ENCODE results near the gene SRMS.

The SRMS gene

DNA sequence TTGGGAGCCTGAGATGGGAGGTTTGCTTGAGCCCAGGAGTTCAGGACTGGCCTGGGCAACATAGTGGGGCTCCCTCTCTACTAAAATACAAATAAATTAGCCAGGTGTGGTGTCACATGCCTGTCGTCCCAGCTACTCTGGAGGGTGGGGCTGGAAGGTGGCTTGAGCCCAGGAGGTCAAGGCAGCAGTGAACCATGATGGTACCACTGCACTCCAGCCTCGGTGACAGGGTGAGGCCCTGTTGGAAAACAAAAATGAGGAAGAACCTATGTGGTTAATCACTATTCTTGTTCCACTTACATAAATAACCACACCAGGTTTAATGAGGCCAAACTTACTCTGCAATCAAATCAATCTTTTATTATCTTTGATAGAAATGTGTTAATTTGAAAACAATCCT is 21.6 kb downstream of the SRMS start:
- H3K27me3 ChIP-seq (replicated peaks in 2 of 5; ENCODE audit: control insufficient read depth in 4 of 5, insufficient read depth in 5 of 5, low read length in 4 of 5), result peaks cover 0 to 3% (median 0%) of the 10 kb centered on the region in 5 experiments
- H3K36me3 ChIP-seq (ENCODE audit: control insufficient read depth in 4 of 4, insufficient read depth in 4 of 4, low read length in 3 of 4), result peaks cover 2 to 16% (median 9%) of the 10 kb centered on the region in 4 experiments
- 25% methylated on average over 2 of the region's 2 CpGs for WGBS (ENCODE audit: insufficient coverage)
- ChIA-PET CTCF (interaction anchor here (1.6 kb wide), 1 partner anchor 18 kb away, joined by 3 read pairs; no protein-coding TSS in a partner anchor), POLR2A (no interaction called here)
- H3K9me3 ChIP-seq (ENCODE audit: control extremely low read depth in 1 of 5, control insufficient read depth in 4 of 5, insufficient read depth in 2 of 5, low read depth in 1 of 5, low read length in 4 of 5), result peaks cover 0 to 11% (median 6%) of the 10 kb centered on the region in 5 experiments
- DNase-seq, result peak in 2 of 3 donors; percentile 58 to 70
- H3K27ac ChIP-seq (ENCODE audit: insufficient read depth in 1 of 2, low read depth in 1 of 2, low read length in 2 of 2, poor library complexity in 1 of 2, severe bottlenecking in 2 of 2), result no peak overlapping the region
- no peak overlapping the region for H3K4me3 ChIP-seq (ENCODE audit: control insufficient read depth in 1 of 7, extremely low read depth in 1 of 7, insufficient read depth in 4 of 7, low read depth in 2 of 7, low read length in 6 of 7)
- peaks cover 4 to 19% (median 14%) of the 10 kb centered on the region in 4 experiments for H3K4me1 ChIP-seq (ENCODE audit: control extremely low read depth in 1 of 4, control insufficient read depth in 4 of 4, insufficient read depth in 4 of 4, low read length in 3 of 4)

DNA sequence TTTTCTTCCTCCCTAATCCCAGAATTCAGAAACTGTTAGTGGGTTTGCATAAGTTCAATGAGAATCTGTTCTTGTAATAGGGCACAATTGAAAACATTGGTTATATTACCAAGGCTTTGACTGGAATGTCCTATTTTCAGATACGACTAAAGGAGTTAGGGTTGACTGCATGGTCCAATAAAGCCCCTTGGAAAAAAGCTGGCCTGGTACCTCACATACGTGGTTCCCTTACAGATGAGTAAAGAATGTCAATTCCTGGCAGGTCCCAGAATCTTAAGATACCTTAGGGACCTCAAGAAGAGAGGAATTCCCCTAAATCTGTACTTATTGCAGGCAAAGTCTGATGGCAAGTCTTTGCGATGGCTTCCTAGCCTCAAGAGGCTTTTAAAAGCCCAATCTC is 22.4 kb downstream of the SRMS start:
- Histone ChIP-seq H3K9me3 (ENCODE audit: control extremely low read depth in 1 of 5, control insufficient read depth in 4 of 5, insufficient read depth in 2 of 5, low read depth in 1 of 5, low read length in 4 of 5) (peaks cover 0 to 11% (median 6%) of the 10 kb centered on the region in 5 experiments), H3K4me1 (ENCODE audit: control extremely low read depth in 1 of 4, control insufficient read depth in 4 of 4, insufficient read depth in 4 of 4, low read length in 3 of 4) (peaks cover 4 to 19% (median 16%) of the 10 kb centered on the region in 4 experiments), H3K4me3 (ENCODE audit: control insufficient read depth in 1 of 7, extremely low read depth in 1 of 7, insufficient read depth in 4 of 7, low read depth in 2 of 7, low read length in 6 of 7) (no peak overlapping the region), H3K27ac (ENCODE audit: insufficient read depth in 1 of 2, low read depth in 1 of 2, low read length in 2 of 2, poor library complexity in 1 of 2, severe bottlenecking in 2 of 2) (no peak overlapping the region), H3K36me3 (ENCODE audit: control insufficient read depth in 4 of 4, insufficient read depth in 4 of 4, low read length in 3 of 4) (peaks cover 2 to 16% (median 9%) of the 10 kb centered on the region in 4 experiments), H3K27me3 (replicated peaks in 2 of 5; ENCODE audit: control insufficient read depth in 4 of 5, insufficient read depth in 5 of 5, low read length in 4 of 5) (peaks cover 0 to 3% (median 0%) of the 10 kb centered on the region in 5 experiments)
- CTCF ChIA-PET, result no interaction called here
- 89% methylated on average over 3 of the region's 3 CpGs for WGBS (ENCODE audit: insufficient coverage)
- POLR2A ChIA-PET, result no interaction called here
- no peak for DNase-seq

DNA sequence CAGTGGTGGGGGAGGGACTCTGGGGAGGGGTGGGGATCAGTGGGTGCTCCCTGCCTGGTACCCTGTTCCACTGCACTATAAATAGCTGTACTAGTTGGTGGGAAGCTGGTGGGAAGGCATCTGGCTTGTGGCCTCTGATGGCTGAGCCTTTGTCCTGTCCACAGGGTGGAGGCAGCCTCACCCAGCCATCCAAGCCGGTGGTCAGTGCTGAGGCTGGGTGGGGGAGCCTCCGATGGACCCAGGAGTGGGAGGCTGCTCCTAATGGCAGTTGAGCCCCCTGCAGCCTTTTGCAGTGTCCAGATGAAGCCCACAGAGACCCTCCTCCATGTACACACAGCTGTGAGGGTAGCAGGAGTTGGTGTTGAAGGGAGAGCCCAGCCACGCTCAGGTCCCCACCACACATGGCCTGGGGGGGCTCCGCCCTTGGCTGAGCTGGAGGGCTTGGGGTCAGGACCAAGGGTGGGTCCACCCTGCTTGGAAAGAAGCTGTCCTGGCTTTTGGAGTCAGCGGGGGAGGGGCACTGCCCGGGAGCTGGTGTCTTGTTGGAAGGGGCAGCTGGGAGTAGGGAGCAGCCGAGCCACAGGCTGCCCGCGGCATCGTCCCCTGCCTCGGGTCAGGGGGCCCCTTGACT is 24.5 kb downstream of the SRMS start:
- 96% methylated on average over 4 of the region's 11 CpGs for WGBS (ENCODE audit: insufficient coverage)
- Histone ChIP-seq H3K36me3 (ENCODE audit: control insufficient read depth in 4 of 4, insufficient read depth in 4 of 4, low read length in 3 of 4) (peaks cover 2 to 16% (median 9%) of the 10 kb centered on the region in 4 experiments), H3K27me3 (replicated peaks in 2 of 5; ENCODE audit: control insufficient read depth in 4 of 5, insufficient read depth in 5 of 5, low read length in 4 of 5) (no peaks in the 10 kb centered on the region), H3K4me1 (ENCODE audit: control extremely low read depth in 1 of 4, control insufficient read depth in 4 of 4, insufficient read depth in 4 of 4, low read length in 3 of 4) (peaks cover 4 to 28% (median 27%) of the 10 kb centered on the region in 4 experiments), H3K9me3 (ENCODE audit: control extremely low read depth in 1 of 5, control insufficient read depth in 4 of 5, insufficient read depth in 2 of 5, low read depth in 1 of 5, low read length in 4 of 5) (peaks cover 0 to 11% (median 6%) of the 10 kb centered on the region in 5 experiments), H3K27ac (ENCODE audit: insufficient read depth in 1 of 2, low read depth in 1 of 2, low read length in 2 of 2, poor library complexity in 1 of 2, severe bottlenecking in 2 of 2) (no peak overlapping the region), H3K4me3 (ENCODE audit: control insufficient read depth in 1 of 7, extremely low read depth in 1 of 7, insufficient read depth in 4 of 7, low read depth in 2 of 7, low read length in 6 of 7) (no peak overlapping the region)
- ChIA-PET CTCF (interaction anchor here (0.8 to 4.7 kb wide), 5 partner anchors 8 to 81 kb away, joined by 3 to 31 read pairs (median 5); partner anchors contain the start of gene PTK6), POLR2A (no interaction called here)
- DNase-seq, result no peak

DNA sequence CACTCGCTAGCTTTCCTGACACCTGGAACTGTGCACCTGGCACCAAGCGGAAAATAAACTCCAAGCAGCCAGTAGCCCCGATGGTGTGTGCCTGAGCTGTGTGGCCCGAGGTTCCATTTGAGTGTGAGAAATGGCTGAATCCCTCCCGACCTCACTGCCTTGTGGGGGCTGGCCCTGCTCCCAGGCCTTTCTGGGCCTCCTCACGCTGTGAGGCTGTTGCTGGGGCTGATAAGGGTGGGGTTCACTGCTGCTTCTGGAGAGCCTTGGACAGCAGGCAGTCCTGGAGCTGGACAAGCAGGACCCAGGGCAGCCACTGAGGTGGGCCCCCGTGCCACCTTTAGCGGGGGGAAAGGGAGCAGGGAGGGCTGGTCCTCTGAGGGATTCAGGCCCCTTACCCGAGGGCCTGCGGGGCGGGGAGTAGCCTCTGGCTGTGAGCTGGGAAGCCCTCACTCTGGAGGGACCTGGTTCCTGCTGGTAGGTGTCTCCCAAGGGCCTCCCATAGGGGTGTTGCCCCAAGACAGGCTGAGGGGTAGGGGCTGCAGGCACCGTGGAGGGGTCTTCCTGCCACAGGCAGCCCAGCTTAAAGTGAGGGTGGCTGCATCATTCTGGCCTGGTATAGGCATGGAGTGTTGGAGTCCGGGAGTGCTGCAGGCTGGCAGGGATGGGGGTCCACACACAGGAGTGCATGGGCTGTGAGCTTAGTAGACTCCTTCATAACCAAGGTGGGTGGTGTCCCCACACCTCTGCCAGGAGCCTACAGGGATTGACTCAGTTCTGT is 25.3 kb downstream of the SRMS start:
- no peak for DNase-seq
- H3K27me3 ChIP-seq (replicated peaks in 2 of 5; ENCODE audit: control insufficient read depth in 4 of 5, insufficient read depth in 5 of 5, low read length in 4 of 5), result no peaks in the 10 kb centered on the region
- WGBS (ENCODE audit: insufficient coverage), result 89% methylated on average over 10 of the region's 13 CpGs
- ChIA-PET POLR2A (no interaction called here), CTCF (interaction anchor here (1.1 to 4.7 kb wide), 6 partner anchors 9 to 85 kb away, joined by 3 to 31 read pairs (median 8); partner anchors contain the start of gene PTK6)
- H3K4me3 ChIP-seq (ENCODE audit: control insufficient read depth in 1 of 7, extremely low read depth in 1 of 7, insufficient read depth in 4 of 7, low read depth in 2 of 7, low read length in 6 of 7), result peak overlapping the region in 1 of 7 experiments; percentile 19
- peaks cover 4 to 28% (median 27%) of the 10 kb centered on the region in 4 experiments for H3K4me1 ChIP-seq (ENCODE audit: control extremely low read depth in 1 of 4, control insufficient read depth in 4 of 4, insufficient read depth in 4 of 4, low read length in 3 of 4)
- H3K36me3 ChIP-seq (ENCODE audit: control insufficient read depth in 4 of 4, insufficient read depth in 4 of 4, low read length in 3 of 4), result peaks cover 2 to 16% (median 9%) of the 10 kb centered on the region in 4 experiments
- peaks cover 0 to 11% (median 6%) of the 10 kb centered on the region in 5 experiments for H3K9me3 ChIP-seq (ENCODE audit: control extremely low read depth in 1 of 5, control insufficient read depth in 4 of 5, insufficient read depth in 2 of 5, low read depth in 1 of 5, low read length in 4 of 5)
- no peak overlapping the region for H3K27ac ChIP-seq (ENCODE audit: insufficient read depth in 1 of 2, low read depth in 1 of 2, low read length in 2 of 2, poor library complexity in 1 of 2, severe bottlenecking in 2 of 2)

- Histone ChIP-seq H3K4me3 (ENCODE audit: control insufficient read depth in 1 of 7, extremely low read depth in 1 of 7, insufficient read depth in 4 of 7, low read depth in 2 of 7, low read length in 6 of 7) (peak overlapping the region; percentile 52 to 83 (median 76)), H3K27me3 (replicated peaks in 2 of 5; ENCODE audit: control insufficient read depth in 4 of 5, insufficient read depth in 5 of 5, low read length in 4 of 5) (no peaks in the 10 kb centered on the region), H3K36me3 (ENCODE audit: control insufficient read depth in 4 of 4, insufficient read depth in 4 of 4, low read length in 3 of 4) (peaks cover 2 to 16% (median 9%) of the 10 kb centered on the region in 4 experiments), H3K4me1 (ENCODE audit: control extremely low read depth in 1 of 4, control insufficient read depth in 4 of 4, insufficient read depth in 4 of 4, low read length in 3 of 4) (peaks cover 4 to 28% (median 27%) of the 10 kb centered on the region in 4 experiments), H3K27ac (ENCODE audit: insufficient read depth in 1 of 2, low read depth in 1 of 2, low read length in 2 of 2, poor library complexity in 1 of 2, severe bottlenecking in 2 of 2) (peak overlapping the region in 1 of 2 experiments; percentile 64), H3K9me3 (ENCODE audit: control extremely low read depth in 1 of 5, control insufficient read depth in 4 of 5, insufficient read depth in 2 of 5, low read depth in 1 of 5, low read length in 4 of 5) (peaks cover 0 to 11% (median 6%) of the 10 kb centered on the region in 5 experiments)
- ChIA-PET POLR2A (interaction anchor here (0.6 to 2.0 kb wide), 3 partner anchors 10 to 264 kb away, joined by 3 to 7 read pairs (median 4); no protein-coding TSS in a partner anchor), CTCF (interaction anchor here (1.3 to 4.7 kb wide), 5 partner anchors 9 to 85 kb away, joined by 3 to 31 read pairs (median 12); partner anchors contain the start of gene PTK6)
- WGBS (ENCODE audit: insufficient coverage), result 78% methylated on average over 10 of the region's 23 CpGs
- DNase-seq, result no peak
Observed at GRCh38 chr20:63521602-63522001, 25.9 kb downstream of the SRMS start.

- Histone ChIP-seq H3K36me3 (ENCODE audit: control insufficient read depth in 4 of 4, insufficient read depth in 4 of 4, low read length in 3 of 4) (peaks cover 2 to 16% (median 9%) of the 10 kb centered on the region in 4 experiments), H3K4me1 (ENCODE audit: control extremely low read depth in 1 of 4, control insufficient read depth in 4 of 4, insufficient read depth in 4 of 4, low read length in 3 of 4) (peaks cover 1 to 28% (median 25%) of the 10 kb centered on the region in 4 experiments), H3K9me3 (ENCODE audit: control extremely low read depth in 1 of 5, control insufficient read depth in 4 of 5, insufficient read depth in 2 of 5, low read depth in 1 of 5, low read length in 4 of 5) (peaks cover 0 to 11% (median 6%) of the 10 kb centered on the region in 5 experiments), H3K27me3 (replicated peaks in 2 of 5; ENCODE audit: control insufficient read depth in 4 of 5, insufficient read depth in 5 of 5, low read length in 4 of 5) (no peaks in the 10 kb centered on the region), H3K4me3 (ENCODE audit: control insufficient read depth in 1 of 7, extremely low read depth in 1 of 7, insufficient read depth in 4 of 7, low read depth in 2 of 7, low read length in 6 of 7) (peak overlapping the region; percentile 52 to 83 (median 76)), H3K27ac (ENCODE audit: insufficient read depth in 1 of 2, low read depth in 1 of 2, low read length in 2 of 2, poor library complexity in 1 of 2, severe bottlenecking in 2 of 2) (peak overlapping the region in 1 of 2 experiments; percentile 64)
- ChIA-PET POLR2A (interaction anchor here (0.6 to 2.0 kb wide), 4 partner anchors 11 to 265 kb away, joined by 3 to 7 read pairs (median 4); no protein-coding TSS in a partner anchor), CTCF (interaction anchor here (1.0 to 4.7 kb wide), 6 partner anchors 10 to 84 kb away, joined by 3 to 31 read pairs (median 8); partner anchors contain the start of gene PTK6)
- peak; percentile 52 to 72 (median 69) for DNase-seq
- WGBS (ENCODE audit: insufficient coverage), result 1% methylated on average over 38 of the region's 68 CpGs
Observed at GRCh38 chr20:63520934-63521601, 26.5 kb downstream of the SRMS start.

Data from common myeloid progenitor, CD34-positive (primary cell).